NT2/D1 (cell line): ENCODE data around the gene PTGES2.

Experiments used
- SUZ12 ChIP-seq: IDR thresholded peaks from 2 replicates; pipeline ENCODE4 v1.6.1; 2011; ENCODE audit not compliant: insufficient read length, insufficient read depth; ENCODE audit errors: extremely low read depth
- ZNF274 ChIP-seq: IDR thresholded peaks from 2 replicates; pipeline ENCODE4 v1.6.1; 2011; ENCODE audit warnings: mild to moderate bottlenecking, low read depth, low read length

DNA sequence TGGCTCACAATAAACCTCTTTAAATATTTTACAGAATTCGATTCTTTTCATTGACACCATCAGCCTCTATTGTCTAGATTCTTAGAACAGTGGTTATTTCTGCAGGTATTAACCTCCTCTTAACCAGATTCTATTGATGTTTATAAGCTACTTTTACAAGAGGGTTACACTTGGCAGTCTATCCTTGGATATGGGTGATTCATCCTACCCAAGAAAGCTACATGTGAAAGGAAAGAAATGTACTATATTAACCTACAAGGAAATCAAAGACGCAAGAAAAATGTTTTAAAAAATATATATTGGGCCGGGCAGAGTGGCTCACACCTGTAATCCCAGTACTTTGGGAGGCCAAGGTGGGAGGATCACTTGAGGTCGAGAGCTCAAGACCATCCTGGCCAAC lies 42.8 kb downstream of the PTGES2 start:
- TF ChIP-seq SUZ12 (no peak), ZNF274 (no peak)
